Psoas muscle (tissue), 8 donors: ENCODE measurements around the gene PEX10. TPM values are rescaled to one million over a fixed set of nuclear protein-coding genes. Genes with fewer than 3 reads are reported as not detected.

Experiments
- ATAC-seq, 4 donors: fragments of 200-7000 bp; cut with Tn5 transposase; one replicate each; pipeline ENCODE4 v1.9.1; 2020; ENCODE audit warnings: moderate library complexity in 3 of 4, mild to moderate bottlenecking in 2 of 4
- DNase-seq, 2 donors: peaks; one replicate each; pipeline ENCODE4 v3.0.0-alpha.2; 2020
- H3K27ac ChIP-seq: fragments of 200-600 bp; one replicate; pipeline ENCODE4 v1.8.0; 2022
- H3K27me3 ChIP-seq, 3 donors: fragments of 200-600 bp in 1 of 3; one replicate each; pipeline versions ENCODE4 v1.6.1 to v1.8.0; 2013 to 2022; ENCODE audit warnings: low read length in 2 of 3, mild to moderate bottlenecking in 2 of 3, moderate library complexity in 1 of 3; ENCODE audit not compliant: insufficient read depth in 3 of 3
- H3K36me3 ChIP-seq, 2 donors: fragments of 200-600 bp in 1 of 2; one replicate each; pipeline versions ENCODE4 v1.6.1 to v1.8.0; 2013 to 2022; ENCODE audit warnings: low read depth in 1 of 2, mild to moderate bottlenecking in 1 of 2, moderate library complexity in 1 of 2; ENCODE audit not compliant: insufficient read depth in 1 of 2
- H3K4me1 ChIP-seq: fragments of 200-600 bp; one replicate; pipeline ENCODE4 v1.8.0; 2022
- H3K4me3 ChIP-seq: fragments of 200-600 bp; one replicate; pipeline ENCODE4 v1.8.0; 2022; ENCODE audit warnings: mild to moderate bottlenecking
- H3K9me3 ChIP-seq: fragments of 200-600 bp; one replicate; pipeline ENCODE4 v1.8.0; 2022
- WGBS, 3 donors: extraction: QIAGEN DNeasy Blood & Tissue Kit; methylation state at CpG; one replicate each; pipeline versions ENCODE4 v1.1.6 to v1.1.7; 2013; 5-methylcytosine and 5-hydroxymethylcytosine counted together
- intact Hi-C, 2 donors: fragments of 100-400 bp; cut with DNase I; formaldehyde crosslinking; loops; one replicate each; pipeline versions ENCODE4 v1.11.0 to v1.14.2; 2022
- polyA plus RNA-seq, 3 donors: library from polyadenylated mRNA; stranded (reverse); fragments of 200-250 nt; gene quantifications; one replicate each; pipeline ENCODE4 v1.2.3, GENCODE V29; 2013
- total RNA-seq, 4 donors: library from RNA; stranded (reverse); fragmentation: NEBNext Ultra II Directional in 2 of 4; extraction: Animal tissue kit (Norgen Biotek cat#: 25700) in 2 of 4; gene quantifications; one replicate each; pipeline versions ENCODE4 v1.2.1 to v1.2.4, GENCODE V29; 2021 to 2023
- TF ChIP-seq, protein P1 (sequence below): fragments of 200-600 bp; IDR thresholded peaks from one replicate; pipeline ENCODE4 v1.8.0; 2022; ENCODE audit warnings: antibody characterized with exemption
- donor health status: healthy with polysubstance abuse.
- donor health status: DM: no; HTN: no; CAD: no; lungs with moderate emphysema.
- donor health status: Bipolar disorder and iron deficiency.
- donor health status: healthy.
- donor health status: DM: yes; HTN: yes; CAD: no.
- donor health status: DM: no; HTN: no; CAD: no.
- donor health status: DM: no; HTN: no; CAD: no.
- donor health status: DM: yes; HTN: yes; CAD: no.

PEX10 gene
- total and polyA plus RNA-seq, 7 donors = 12.6 to 19.7 (median 16.2) TPM

DNA sequence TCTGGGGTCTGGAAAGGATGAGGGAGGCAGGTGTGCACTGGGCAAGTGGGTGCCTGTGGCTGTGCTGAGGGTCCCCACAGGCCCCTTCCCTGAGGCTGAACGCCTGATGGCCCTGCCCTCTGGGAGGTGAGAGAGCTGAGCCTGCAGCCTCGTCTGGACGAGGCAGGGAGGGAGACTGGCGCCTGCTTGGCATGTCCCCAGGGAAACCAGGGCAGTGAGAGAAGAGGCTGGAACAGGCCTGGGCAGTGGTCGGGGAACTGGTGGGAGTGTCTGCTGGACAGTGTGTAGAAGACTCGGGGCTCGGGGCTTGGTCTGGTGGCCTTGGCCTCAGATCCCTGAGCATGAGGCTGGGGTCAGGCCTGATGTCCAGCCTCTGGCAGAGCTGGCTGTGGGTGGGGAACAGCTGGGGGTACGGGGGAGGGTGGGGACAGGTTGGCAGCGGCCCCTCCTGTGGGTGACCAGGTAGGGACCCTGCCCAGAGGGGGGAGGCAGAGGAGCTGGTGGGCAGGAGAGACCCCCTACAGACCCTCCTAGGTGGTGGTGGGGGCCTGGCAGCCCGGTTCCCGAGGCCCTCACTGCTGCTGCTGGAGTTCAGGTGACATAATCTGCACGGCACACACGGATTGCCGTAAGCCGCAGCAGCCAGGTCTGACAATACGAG lies 32.9 kb upstream of the PEX10 start:
- TF ChIP-seq, protein P1, sequence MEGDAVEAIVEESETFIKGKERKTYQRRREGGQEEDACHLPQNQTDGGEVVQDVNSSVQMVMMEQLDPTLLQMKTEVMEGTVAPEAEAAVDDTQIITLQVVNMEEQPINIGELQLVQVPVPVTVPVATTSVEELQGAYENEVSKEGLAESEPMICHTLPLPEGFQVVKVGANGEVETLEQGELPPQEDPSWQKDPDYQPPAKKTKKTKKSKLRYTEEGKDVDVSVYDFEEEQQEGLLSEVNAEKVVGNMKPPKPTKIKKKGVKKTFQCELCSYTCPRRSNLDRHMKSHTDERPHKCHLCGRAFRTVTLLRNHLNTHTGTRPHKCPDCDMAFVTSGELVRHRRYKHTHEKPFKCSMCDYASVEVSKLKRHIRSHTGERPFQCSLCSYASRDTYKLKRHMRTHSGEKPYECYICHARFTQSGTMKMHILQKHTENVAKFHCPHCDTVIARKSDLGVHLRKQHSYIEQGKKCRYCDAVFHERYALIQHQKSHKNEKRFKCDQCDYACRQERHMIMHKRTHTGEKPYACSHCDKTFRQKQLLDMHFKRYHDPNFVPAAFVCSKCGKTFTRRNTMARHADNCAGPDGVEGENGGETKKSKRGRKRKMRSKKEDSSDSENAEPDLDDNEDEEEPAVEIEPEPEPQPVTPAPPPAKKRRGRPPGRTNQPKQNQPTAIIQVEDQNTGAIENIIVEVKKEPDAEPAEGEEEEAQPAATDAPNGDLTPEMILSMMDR = no peak
- intact Hi-C loops = no loop called here
- Histone ChIP-seq H3K4me1 (peaks cover 3% of the 10 kb centered on the region), H3K4me3 (no peak overlapping the region), H3K27ac (no peak overlapping the region), H3K27me3 (peaks cover 2 to 74% (median 30%) of the 10 kb centered on the region in 3 donors), H3K36me3 (no peaks in the 10 kb centered on the region), H3K9me3 (no peaks in the 10 kb centered on the region)
- no peak for ATAC-seq
- 42 to 54% (median 53%) methylated on average over 14 to 16 of the region's 16 CpGs for WGBS, 3 donors
- DNase-seq = no peak

DNA sequence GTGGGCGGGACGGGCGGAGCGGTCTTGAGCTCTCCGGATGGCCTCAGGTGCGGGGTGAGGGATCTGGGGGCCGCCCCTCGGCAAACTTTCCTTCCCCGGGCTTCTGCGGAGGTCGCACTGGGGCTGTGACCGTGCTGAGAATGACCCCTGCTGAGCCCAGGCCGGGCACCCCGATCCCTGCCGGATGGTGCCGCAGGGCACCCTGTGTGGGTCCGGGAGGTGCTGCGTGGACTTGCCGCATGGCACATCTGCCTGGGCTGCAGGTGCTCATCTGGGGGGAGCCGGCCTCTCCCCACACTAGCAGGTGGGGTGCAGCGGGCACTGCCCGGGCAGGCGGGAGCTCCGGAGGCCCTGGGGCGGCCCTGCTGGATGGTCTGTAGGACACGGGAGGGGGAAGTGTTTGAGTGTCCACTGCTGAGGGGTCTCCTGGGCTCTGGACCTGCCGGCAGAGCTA lies 31.8 kb upstream of the PEX10 start:
- 24 to 35% (median 30%) methylated on average over 21 to 27 of the region's 27 CpGs for WGBS, 3 donors
- Histone ChIP-seq H3K9me3 (no peaks in the 10 kb centered on the region), H3K4me1 (peaks cover 3% of the 10 kb centered on the region), H3K27ac (no peak overlapping the region), H3K27me3 (peaks cover 2 to 83% (median 30%) of the 10 kb centered on the region in 3 donors), H3K4me3 (no peak overlapping the region), H3K36me3 (no peaks in the 10 kb centered on the region)
- intact Hi-C loops = no loop called here
- TF ChIP-seq, protein P1 = no peak
- ATAC-seq (no peak), DNase-seq (no peak)

DNA sequence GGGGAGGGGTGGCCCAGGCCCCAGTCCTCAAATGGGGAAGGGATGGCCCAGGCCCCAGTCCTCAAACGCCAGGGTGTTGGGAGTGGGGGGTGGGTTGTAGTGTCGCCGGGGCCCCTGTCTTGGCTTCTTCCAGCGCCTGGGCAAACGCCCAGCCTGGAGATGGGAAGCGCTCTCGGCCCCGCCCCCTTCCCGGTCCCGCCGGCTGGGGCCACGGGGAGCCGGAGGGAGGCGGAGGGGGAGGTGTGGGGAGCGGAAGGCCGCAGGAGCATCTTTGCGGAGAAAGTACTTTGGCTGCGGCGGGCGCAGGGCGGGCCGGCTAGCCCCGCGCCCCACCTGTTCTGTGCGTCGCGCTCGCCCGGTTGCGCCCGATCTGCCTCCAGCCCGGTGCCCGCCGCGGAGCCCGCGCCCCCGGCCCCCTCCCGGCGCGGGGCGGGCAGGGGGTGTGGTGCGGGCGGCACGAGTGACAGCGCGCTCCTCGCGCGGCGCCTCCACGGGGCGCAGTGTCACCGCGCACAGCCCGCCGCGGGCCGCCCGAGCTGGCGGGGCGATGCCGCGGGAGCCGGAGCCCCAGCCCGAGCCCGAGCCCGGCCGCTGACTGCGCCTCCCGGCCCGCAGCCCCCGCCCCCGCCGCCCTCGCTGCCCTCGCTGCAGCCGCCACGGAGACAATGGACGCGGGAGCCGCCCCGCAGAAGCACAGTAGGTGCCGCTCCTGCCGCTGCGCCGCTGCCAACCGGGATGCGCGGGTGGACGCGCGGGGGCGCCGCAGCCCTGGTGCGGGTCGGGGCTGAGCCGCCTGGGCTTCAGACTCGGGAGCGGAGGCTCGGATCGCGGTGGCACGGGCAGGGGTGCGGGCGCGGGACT lies 31.1 kb upstream of the PEX10 start:
- H3K36me3 ChIP-seq = no peaks in the 10 kb centered on the region
- DNase-seq (no peak), ATAC-seq (peak in 1 of 4 donors; percentile 35)
- no peak overlapping the region for H3K4me3 ChIP-seq
- TF ChIP-seq, protein P1 = peak; percentile 12
- H3K9me3 ChIP-seq = no peaks in the 10 kb centered on the region
- peaks cover 2 to 87% (median 30%) of the 10 kb centered on the region in 3 donors for H3K27me3 ChIP-seq
- intact Hi-C loops = no loop called here
- H3K4me1 ChIP-seq = peaks cover 3% of the 10 kb centered on the region
- WGBS, 3 donors = 1 to 2% (median 2%) methylated on average over 41 to 107 of the region's 107 CpGs
- no peak overlapping the region for H3K27ac ChIP-seq

DNA sequence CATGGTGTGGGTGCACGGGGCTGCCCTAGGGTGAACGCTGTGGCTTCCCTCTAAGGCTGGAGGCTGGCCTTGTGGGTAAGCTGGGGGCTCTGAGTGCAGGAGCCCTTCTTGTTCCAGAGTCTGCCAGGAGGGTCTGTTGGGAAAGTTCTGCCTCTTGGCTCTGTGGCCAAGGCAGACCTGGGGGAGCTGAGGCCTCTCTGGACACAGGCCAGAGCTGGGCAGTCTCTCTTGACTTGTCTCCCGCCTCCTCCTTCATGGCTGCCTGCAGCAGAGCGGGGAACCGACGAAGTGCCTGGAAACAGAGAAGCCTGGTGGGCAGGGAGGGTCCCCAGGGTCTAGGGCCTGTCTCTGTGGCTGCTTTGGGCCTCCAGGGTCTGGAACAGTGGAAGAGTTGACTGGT lies 30.3 kb upstream of the PEX10 start:
- Histone ChIP-seq H3K9me3 (no peaks in the 10 kb centered on the region), H3K4me3 (no peak overlapping the region), H3K36me3 (no peaks in the 10 kb centered on the region), H3K27ac (no peak overlapping the region), H3K27me3 (peaks cover 2 to 84% (median 30%) of the 10 kb centered on the region in 3 donors), H3K4me1 (peaks cover 3% of the 10 kb centered on the region)
- no peak for ATAC-seq
- TF ChIP-seq, protein P1 = no peak
- intact Hi-C loops = no loop called here
- DNase-seq = no peak
- WGBS, 3 donors = 49 to 59% (median 50%) methylated on average over 6 of the region's 6 CpGs
